HFFc6 (cell line): ENCODE data around the gene CC2D2B. TPM values are rescaled to one million over a fixed set of nuclear protein-coding genes. Genes with fewer than 3 reads are reported as not detected.
A peak's percentile ranks its signal among the peaks of the same experiment; 100 is the strongest.

ENCODE experiments used
- DNase-seq: peaks from one replicate; pipeline ENCODE4 v3.0.0-alpha.2; 2018
- H3K27ac Mint-ChIP-seq: 2 replicates; pipeline ENCODE4 v1.8.0; 2020; ENCODE audit warnings: mild to moderate bottlenecking, mixed read lengths
- H3K27me3 Mint-ChIP-seq: 2 replicates; pipeline ENCODE4 v1.8.0; 2021; ENCODE audit warnings: mild to moderate bottlenecking, moderate library complexity, mixed read lengths; ENCODE audit not compliant: insufficient read depth
- H3K36me3 Mint-ChIP-seq: 2 replicates; pipeline ENCODE4 v1.8.0; 2021; ENCODE audit warnings: low read depth, mixed read lengths
- H3K4me1 Mint-ChIP-seq: 2 replicates; pipeline ENCODE4 v1.8.0; 2020; ENCODE audit warnings: low read depth, mixed read lengths
- H3K4me3 Mint-ChIP-seq: 2 replicates; pipeline ENCODE4 v1.8.0; 2020; ENCODE audit warnings: mild to moderate bottlenecking, moderate library complexity, mixed read lengths
- H3K9me3 Mint-ChIP-seq: 2 replicates; pipeline ENCODE4 v1.8.0; 2020; ENCODE audit warnings: mild to moderate bottlenecking, mixed read lengths
- long read RNA-seq: library from polyadenylated mRNA; unstranded; transcript quantifications from one replicate; pipeline ENCODE4 v2.0.0, GENCODE V29; 2019
- total RNA-seq, 6 experiments: library from RNA; stranded (reverse); fragmentation: NEBNext Ultra II Directional; extraction: Animal tissue kit (Norgen Biotek cat#: 25700); gene quantifications; 2 replicates in 1 of 6; 3 replicates in 5 of 6; pipeline ENCODE4 v1.2.3, GENCODE V29; 2021
- TF ChIP-seq, protein P1 (sequence below): fragments of 200-600 bp; sonication (generic); IDR thresholded peaks from 2 replicates; pipeline ENCODE4 v1.5.0; 2021; ENCODE audit warnings: antibody characterized with exemption, mild to moderate bottlenecking

Gene CC2D2B
- not detected for total RNA-seq
- long read RNA-seq, partial matches to known transcripts, result 0 of 1 reads
- long read RNA-seq, other reads (novel, unspliced or antisense), result 1 of 1 reads

- Mint-ChIP-seq H3K36me3 (no peaks in the 10 kb centered on the region; the same call in 1 of the 2 replicates), H3K27me3 (no peaks in the 10 kb centered on the region), H3K4me1 (peaks cover 14% of the 10 kb centered on the region), H3K9me3 (no peaks in the 10 kb centered on the region), H3K27ac (peak within 1 kb of the TSS; percentile 95), H3K4me3 (peak within 1 kb of the TSS; percentile 98)
- DNase-seq, result peak; percentile 72
- TF ChIP-seq, protein P1, sequence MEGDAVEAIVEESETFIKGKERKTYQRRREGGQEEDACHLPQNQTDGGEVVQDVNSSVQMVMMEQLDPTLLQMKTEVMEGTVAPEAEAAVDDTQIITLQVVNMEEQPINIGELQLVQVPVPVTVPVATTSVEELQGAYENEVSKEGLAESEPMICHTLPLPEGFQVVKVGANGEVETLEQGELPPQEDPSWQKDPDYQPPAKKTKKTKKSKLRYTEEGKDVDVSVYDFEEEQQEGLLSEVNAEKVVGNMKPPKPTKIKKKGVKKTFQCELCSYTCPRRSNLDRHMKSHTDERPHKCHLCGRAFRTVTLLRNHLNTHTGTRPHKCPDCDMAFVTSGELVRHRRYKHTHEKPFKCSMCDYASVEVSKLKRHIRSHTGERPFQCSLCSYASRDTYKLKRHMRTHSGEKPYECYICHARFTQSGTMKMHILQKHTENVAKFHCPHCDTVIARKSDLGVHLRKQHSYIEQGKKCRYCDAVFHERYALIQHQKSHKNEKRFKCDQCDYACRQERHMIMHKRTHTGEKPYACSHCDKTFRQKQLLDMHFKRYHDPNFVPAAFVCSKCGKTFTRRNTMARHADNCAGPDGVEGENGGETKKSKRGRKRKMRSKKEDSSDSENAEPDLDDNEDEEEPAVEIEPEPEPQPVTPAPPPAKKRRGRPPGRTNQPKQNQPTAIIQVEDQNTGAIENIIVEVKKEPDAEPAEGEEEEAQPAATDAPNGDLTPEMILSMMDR, result peak; percentile 39
These were observed at the start of gene CC2D2B for GRCh38 chr10:95907456-95908253. CC2D2B (plus strand) TSS chr10:95907975; CDS start chr10:95911324, 3,349 bp downstream.

DNA sequence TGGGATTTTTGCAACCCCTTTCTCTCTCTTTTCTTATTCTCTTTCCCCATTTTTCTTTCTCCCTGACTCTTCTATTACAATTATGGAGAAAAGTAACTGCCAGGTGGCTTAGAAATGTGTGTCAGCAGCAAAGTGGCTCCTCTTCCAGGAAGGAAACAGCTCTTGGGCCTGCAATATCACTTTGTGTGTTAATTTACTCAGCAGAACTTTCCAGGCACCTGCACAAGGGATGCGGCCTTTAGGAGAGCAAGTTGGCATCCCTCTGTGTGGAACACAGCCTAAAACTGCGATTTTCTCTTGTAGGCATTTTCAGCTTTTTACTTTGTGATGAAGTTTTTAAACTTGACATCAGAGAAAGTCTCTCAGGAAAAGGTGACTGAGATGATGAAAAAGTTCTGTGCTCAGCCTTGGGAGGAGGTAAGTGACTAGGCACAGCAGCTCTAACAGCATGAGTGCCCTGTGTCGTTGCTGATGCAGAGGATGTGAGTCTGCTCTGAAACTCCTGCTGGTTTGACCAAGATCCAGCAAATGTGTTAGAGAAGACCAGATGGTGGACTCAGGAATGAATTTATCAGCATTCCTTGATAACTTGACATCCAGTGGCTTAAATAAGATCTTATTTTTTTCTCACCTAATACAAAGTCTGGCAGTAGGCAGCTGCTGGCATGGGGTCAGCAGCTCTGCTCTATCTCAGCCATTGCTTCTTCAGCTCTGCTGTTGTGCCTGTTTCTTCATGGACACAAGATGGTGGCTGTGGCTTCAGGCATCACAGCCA lies 47.4 kb upstream of the CC2D2B start:
- H3K27me3 Mint-ChIP-seq, result no peaks in the 10 kb centered on the region; the same call in none of the 2 replicates
- H3K4me1 Mint-ChIP-seq, result peaks cover 6% of the 10 kb centered on the region; the same call in 1 of the 2 replicates
- DNase-seq, result no peak
- H3K27ac Mint-ChIP-seq, result no peak overlapping the region
- no peak overlapping the region for H3K4me3 Mint-ChIP-seq
- no peaks in the 10 kb centered on the region for H3K36me3 Mint-ChIP-seq
- H3K9me3 Mint-ChIP-seq, result no peaks in the 10 kb centered on the region
- TF ChIP-seq, protein P1, result no peak

- H3K36me3 Mint-ChIP-seq, result no peaks in the 10 kb centered on the region
- TF ChIP-seq, protein P1, result no peak
- no peak overlapping the region for H3K27ac Mint-ChIP-seq
- no peaks in the 10 kb centered on the region for H3K9me3 Mint-ChIP-seq
- H3K27me3 Mint-ChIP-seq, result no peaks in the 10 kb centered on the region; the same call in none of the 2 replicates
- no peak for DNase-seq
- H3K4me3 Mint-ChIP-seq, result no peak overlapping the region
- peaks cover 6% of the 10 kb centered on the region; the same call in 1 of the 2 replicates for H3K4me1 Mint-ChIP-seq
These were observed 46.4 kb upstream of the CC2D2B start for GRCh38 chr10:95861386-95861785.

DNA sequence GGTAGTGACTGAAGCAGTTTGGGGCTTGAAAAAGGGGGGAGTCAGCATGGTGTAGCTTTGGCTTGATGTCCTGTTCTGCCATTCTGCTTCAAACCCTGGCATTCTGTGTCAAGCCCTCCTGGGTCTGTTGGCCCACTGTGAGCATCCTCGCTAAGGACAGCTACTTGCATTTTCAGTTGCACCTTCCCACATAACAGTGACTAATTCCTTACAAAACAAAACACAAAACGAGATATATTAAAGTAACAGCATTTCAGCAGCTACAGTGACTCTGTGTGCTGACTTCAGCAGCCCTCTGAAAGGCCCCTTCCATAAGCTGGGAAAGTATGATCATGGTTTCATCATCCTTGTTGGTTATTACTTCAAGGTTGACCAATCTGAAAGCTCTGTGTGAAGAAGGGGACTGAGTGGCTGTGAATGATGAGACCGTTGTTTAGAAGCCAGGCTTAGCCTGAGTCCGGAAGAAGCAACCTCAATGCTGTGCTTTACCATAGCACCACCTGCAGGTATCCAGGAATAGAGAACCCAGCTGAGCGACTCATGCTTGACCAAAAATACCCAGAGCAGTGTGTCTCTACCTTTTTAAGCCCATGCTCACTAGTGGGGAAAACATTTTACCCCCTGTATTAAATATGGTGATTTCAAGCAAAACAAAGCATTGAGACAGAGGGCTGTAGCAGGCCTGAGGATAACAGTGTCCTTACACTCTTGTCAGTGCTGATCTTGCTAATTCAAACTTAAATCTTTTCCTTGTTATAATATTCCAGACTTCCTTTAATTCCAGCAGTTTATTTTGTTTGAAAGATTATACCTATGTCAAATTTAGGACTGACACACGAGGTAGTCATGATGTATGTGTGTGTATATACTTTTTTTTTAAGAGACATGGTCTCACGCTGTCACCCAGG lies 42.6 kb upstream of the CC2D2B start:
- no peaks in the 10 kb centered on the region for H3K9me3 Mint-ChIP-seq
- H3K27ac Mint-ChIP-seq, result peak overlapping the region; percentile 7; the same call in 1 of the 2 replicates
- peak; percentile 78 for DNase-seq

More for the DNA sequence above, 42.6 kb upstream of the CC2D2B start:
- Mint-ChIP-seq H3K27me3 (no peaks in the 10 kb centered on the region; the same call in none of the 2 replicates), H3K4me3 (peak overlapping the region; percentile 16), H3K4me1 (peaks cover 6% of the 10 kb centered on the region; the same call in 1 of the 2 replicates), H3K36me3 (no peaks in the 10 kb centered on the region)
- TF ChIP-seq, protein P1, result peak; percentile 75
